ENCODE measurements around the gene PAX3. TPM values are rescaled to one million over a fixed set of nuclear protein-coding genes. Genes with fewer than 3 reads are reported as not detected.

The PAX3 gene
- total and polyA plus RNA-seq, 9 of the 15 experiments (the other 6 are each of a cell fraction or from before 2014, with no cell fraction given), result not detected

- no peak for TF ChIP-seq CBFA2T3 (IDR thresholded peaks at IDR 0.05)
- TF ChIP-seq NR2F6 (CRISPR knock-in tag; IDR thresholded peaks at IDR 0.05), result no peak
- TF ChIP-seq ZNF511 (CRISPR knock-in tag; IDR thresholded peaks at IDR 0.05), result no peak
- TF ChIP-seq BRF1 (IDR thresholded peaks at IDR 0.05; ENCODE audit: borderline replicate concordance, extremely low read depth, insufficient read length), result no peak
- no peak for TF ChIP-seq HDAC3 (IDR thresholded peaks at IDR 0.05; ENCODE audit: borderline replicate concordance, partially characterized antibody)
- no peak for TF ChIP-seq HDGF (IDR thresholded peaks at IDR 0.05)
- no peak for TF ChIP-seq E2F6 (IDR thresholded peaks at IDR 0.05; ENCODE audit: borderline replicate concordance in 1 of 2, extremely low read depth in 1 of 2, insufficient read depth in 1 of 2, insufficient read length in 1 of 2, low read depth in 1 of 2, low read length in 1 of 2, poor library complexity in 1 of 2, severe bottlenecking in 1 of 2)
- no peak for TF ChIP-seq CTBP1 (IDR thresholded peaks at IDR 0.05; ENCODE audit: borderline replicate concordance)
- TF ChIP-seq YBX1 (IDR thresholded peaks at IDR 0.05), result no peak
- no peak for TF ChIP-seq CHD4 (IDR thresholded peaks at IDR 0.05; ENCODE audit: insufficient read depth, insufficient replicate concordance, low read depth, low read length, poor library complexity, severe bottlenecking)
- Histone ChIP-seq H2AFZ (ENCODE audit: low read depth, low read length) (no peak overlapping the region), H3K9me1 (ENCODE audit: control insufficient read depth, insufficient read depth, low read length) (no peaks in the 10 kb centered on the region), H3K36me3 (ENCODE audit: control insufficient read depth, insufficient read depth, low read length) (no peaks in the 10 kb centered on the region), H3K4me2 (ENCODE audit: insufficient read depth, low read length) (no peak overlapping the region), H3K27me3 (ENCODE audit: control insufficient read depth in 2 of 2, insufficient read depth in 2 of 2, low read length in 2 of 2) (no peaks in the 10 kb centered on the region), H3K4me1 (replicated peaks in 1 of 2; ENCODE audit: control insufficient read depth in 2 of 2, insufficient read depth in 2 of 2, low read length in 2 of 2) (no peaks in the 10 kb centered on the region), H3K27ac (ENCODE audit: extremely low read depth, low read depth, low read length) (no peak overlapping the region), H4K20me1 (replicated peaks; ENCODE audit: control insufficient read depth, insufficient read depth, low read length) (no peaks in the 10 kb centered on the region), H3K79me2 (ENCODE audit: control insufficient read depth, insufficient read depth, low read length) (no peaks in the 10 kb centered on the region), H3K4me3 (no peak overlapping the region), H3K9ac (ENCODE audit: insufficient read depth in 1 of 2, low read depth in 2 of 2, low read length in 2 of 2) (no peak overlapping the region), H3K9me3 (replicated peaks; ENCODE audit: control insufficient read depth, insufficient read depth, low read depth, low read length) (no peaks in the 10 kb centered on the region)
- in situ Hi-C loops (cut with MboI) (no loop called here), intact Hi-C loops (cut with micrococcal nuclease) (no loop called here)
- ChIA-PET POLR2A (no interaction called here), CTCF (ENCODE audit: low intra/inter-chr PET ratio) (no interaction called here)
- BruUV-seq (replicated peaks), result no TSS peak
- no peak for FAIRE-seq
- no peak for ATAC-seq
- 0% methylated on average over 4 of the region's 4 CpGs for WGBS (ENCODE audit: insufficient coverage, low coverage, missing lambda C conversion rate)
- DNase-seq (ENCODE audit: extremely low read depth in 1 of 4, low spot score in 3 of 4), result no peak
These were observed 95.8 kb downstream of the PAX3 start for GRCh38 chr2:222203041-222203440.
